Erythroblast (primary cell): Measurements from ENCODE around the gene PIK3AP1.

Experiments used
- GATA1 ChIP-seq: IDR thresholded peaks from 2 replicates; pipeline ENCODE4 v1.6.1; 2011; ENCODE audit warnings: low read depth, mild to moderate bottlenecking, control low read depth, low read length, moderate library complexity
- POLR2A ChIP-seq: IDR thresholded peaks from 2 replicates; pipeline ENCODE4 v1.6.1; 2011; ENCODE audit warnings: mild to moderate bottlenecking, low read length

GRCh38 chr10:96655461-96656197 lies 64.7 kb downstream of the PIK3AP1 start:
- no peak for TF ChIP-seq POLR2A
- no peak for TF ChIP-seq GATA1
